NCI-H226 (cell line): ENCODE measurements around the gene ALPK1.
"Not testable (repeated sequence)": the region's sequence is repeated elsewhere in the genome, so short reads cannot be mapped to it uniquely, and the experiment has no call there.

Experiments used
- DNase-seq: peaks from one replicate; pipeline ENCODE4 v3.0.0-alpha.2; 2015

The ALPK1 gene

GRCh38 chr4:112379306-112379705, 82.1 kb downstream of the ALPK1 start:
- no peak for DNase-seq

GRCh38 chr4:112381996-112382692, 85.0 kb downstream of the ALPK1 start:
- no peak for DNase-seq

- no peak for DNase-seq
These were observed 88.9 kb downstream of the ALPK1 start for GRCh38 chr4:112386071-112386470.

- DNase-seq, result no peak
These were observed 104.9 kb downstream of the ALPK1 start for GRCh38 chr4:112402098-112402497.

GRCh38 chr4:112403101-112403945, 106.2 kb downstream of the ALPK1 start:
- no peak for DNase-seq

GRCh38 chr4:112410364-112410763, 113.2 kb downstream of the ALPK1 start:
- no peak for DNase-seq

- no peak for DNase-seq
These were observed 113.6 kb downstream of the ALPK1 start for GRCh38 chr4:112410804-112411203.

GRCh38 chr4:112411781-112412550, 114.8 kb downstream of the ALPK1 start:
- DNase-seq, result no peak

GRCh38 chr4:112416464-112416863, 119.3 kb downstream of the ALPK1 start:
- DNase-seq, result peak; percentile 42

GRCh38 chr4:112418092-112418491, 120.9 kb downstream of the ALPK1 start:
- DNase-seq, result no peak

GRCh38 chr4:112421911-112422310, 124.7 kb downstream of the ALPK1 start:
- no peak for DNase-seq

GRCh38 chr4:112422644-112423043, 125.5 kb downstream of the ALPK1 start:
- no peak for DNase-seq

- DNase-seq, result no peak
These were observed 126.4 kb downstream of the ALPK1 start for GRCh38 chr4:112423591-112423990.

- no peak for DNase-seq
These were observed 128.7 kb downstream of the ALPK1 start for GRCh38 chr4:112425823-112426222.

GRCh38 chr4:112426416-112426815, 129.2 kb downstream of the ALPK1 start:
- no peak for DNase-seq

- no peak for DNase-seq
These were observed 134.0 kb downstream of the ALPK1 start for GRCh38 chr4:112431158-112431557.

GRCh38 chr4:112436987-112437386, 139.8 kb downstream of the ALPK1 start:
- no peak for DNase-seq

GRCh38 chr4:112442226-112442625, 145.1 kb downstream of the ALPK1 start:
- DNase-seq, result not testable (repeated sequence)

GRCh38 chr4:112448306-112449132, 151.3 kb downstream of the ALPK1 start:
- peak; percentile 62 for DNase-seq

GRCh38 chr4:112449708-112450107, 152.5 kb downstream of the ALPK1 start:
- DNase-seq, result no peak

GRCh38 chr4:112451104-112451503, 153.9 kb downstream of the ALPK1 start:
- no peak for DNase-seq

GRCh38 chr4:112451831-112452230, 154.7 kb downstream of the ALPK1 start:
- no peak for DNase-seq

GRCh38 chr4:112453321-112453720, 156.2 kb downstream of the ALPK1 start:
- DNase-seq, result no peak
